GM18868 (cell line): ENCODE measurements around the gene USH1C.

Source experiments
- ATAC-seq: cut with Tn5 transposase; IDR thresholded peaks from one replicate; pipeline ENCODE4 v1.9.1; 2021; ENCODE audit warnings: mild to moderate bottlenecking, moderate library complexity; ENCODE audit not compliant: unreplicated experiment

The USH1C gene

DNA sequence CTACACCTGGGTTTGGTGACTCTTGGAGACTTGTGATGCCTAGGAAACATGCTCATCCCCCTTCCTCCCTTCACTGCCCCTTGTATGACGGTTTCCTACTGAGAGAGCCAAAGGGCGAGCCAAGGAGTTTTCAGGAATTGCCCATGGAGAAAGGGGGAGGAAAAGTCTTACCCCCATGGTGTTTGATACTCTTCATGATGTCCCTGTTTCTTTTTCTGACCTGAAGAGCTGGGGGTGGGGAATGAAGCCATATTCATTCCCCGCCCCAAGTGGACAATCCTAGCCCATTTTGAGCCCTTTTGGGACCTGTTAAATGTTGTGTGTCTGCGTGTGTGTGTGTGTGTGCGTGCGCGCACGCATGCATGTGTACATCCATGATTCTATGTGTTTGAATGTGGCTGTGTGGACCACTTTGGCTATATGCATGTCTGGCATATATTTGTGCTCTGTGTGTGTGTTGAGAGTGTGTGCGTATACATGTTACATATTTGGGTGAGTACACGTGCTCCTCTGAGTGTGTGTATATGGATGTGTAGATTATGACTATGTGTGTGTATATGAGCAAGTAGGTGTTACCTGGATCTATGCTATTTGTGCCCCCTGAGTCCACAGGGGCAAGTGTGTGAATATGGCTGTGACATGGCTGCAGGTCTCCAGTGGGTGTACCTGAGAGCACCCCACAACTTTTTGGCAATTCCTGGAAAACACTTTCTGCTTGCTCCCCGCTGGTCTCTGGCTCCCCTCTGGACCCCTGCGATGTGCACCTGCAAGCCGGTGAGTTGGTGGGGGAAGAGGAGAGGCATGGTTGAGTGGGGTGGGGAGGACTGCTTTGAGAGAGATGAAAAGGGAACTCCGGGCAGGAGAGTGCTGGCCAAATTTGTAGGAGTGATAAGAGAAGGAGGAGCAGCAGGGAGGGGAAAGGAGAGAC, 27.5 kb upstream of the USH1C start:
- ATAC-seq, result no peak

GRCh38 chr11:17570034-17570433, 25.8 kb upstream of the USH1C start:
- no peak for ATAC-seq

DNA sequence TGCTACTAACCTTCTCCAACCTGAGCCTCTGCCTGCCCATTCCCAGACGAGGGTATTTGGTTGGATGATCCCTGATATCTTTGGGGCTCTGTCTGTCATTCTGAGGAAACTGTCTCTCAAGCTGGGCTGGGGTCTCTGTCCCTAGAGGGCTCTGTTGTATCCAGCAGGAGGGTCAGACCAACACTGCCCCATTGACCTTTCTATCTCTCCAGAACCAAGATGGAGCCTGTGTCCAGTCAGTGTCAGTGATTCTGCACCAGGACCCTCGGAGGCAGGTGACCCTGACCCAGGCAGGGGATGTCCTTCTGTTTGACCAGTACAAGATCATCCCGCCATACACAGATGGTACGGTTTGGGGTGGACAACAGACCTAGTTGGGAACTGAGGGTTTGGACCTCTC, 24.7 kb upstream of the USH1C start:
- ATAC-seq, result no peak

DNA sequence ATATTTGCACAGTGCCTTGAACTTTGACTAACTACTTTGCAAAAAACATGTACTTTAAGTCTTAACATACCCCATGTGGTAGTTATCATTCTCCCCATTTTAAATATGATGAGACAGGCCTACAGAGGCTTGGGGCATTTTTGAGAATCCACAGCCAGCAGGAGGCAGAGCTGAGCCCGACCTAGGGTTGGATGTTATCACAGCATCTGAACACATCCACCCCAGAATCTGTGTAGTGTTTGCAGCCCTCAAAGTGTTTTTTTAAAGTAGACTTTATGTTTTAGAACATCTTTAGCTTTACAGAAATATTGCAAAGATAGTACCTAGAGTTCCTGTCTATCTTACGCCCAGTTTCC, 20.4 kb upstream of the USH1C start:
- ATAC-seq, result no peak

DNA sequence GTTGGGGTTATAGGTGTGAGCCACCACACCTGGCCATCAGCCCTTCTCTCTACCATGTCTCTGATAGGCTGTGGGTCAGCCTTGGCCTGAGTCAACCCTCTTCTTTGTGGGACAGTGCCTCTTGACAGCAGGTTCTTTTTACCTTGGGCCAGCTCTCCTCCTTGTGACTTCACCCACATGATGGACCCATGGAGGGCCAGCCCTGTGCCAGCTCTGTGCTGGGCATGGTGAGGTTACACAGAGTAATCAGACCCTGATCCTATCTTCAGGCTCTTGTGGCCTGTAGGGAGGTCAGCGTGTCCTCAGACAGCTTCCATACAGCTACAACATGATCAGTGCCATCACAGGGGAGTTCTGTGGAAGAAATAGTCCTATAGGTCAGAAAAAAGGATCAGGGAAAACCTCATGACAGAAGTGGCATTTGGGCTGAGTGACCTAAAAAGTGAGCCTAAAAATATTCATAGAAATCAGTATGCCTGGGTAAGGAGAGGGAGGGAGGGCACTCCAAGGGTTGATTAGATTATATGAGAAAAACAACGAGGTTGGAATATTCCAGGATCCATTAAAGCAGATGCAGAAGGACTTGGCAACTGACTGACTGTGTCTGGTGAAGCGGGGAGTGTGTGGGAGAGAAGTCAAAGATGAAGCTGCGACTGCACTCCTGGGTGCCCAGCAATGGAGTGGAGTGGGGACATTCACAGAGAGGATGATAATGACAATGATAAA, 19.9 kb upstream of the USH1C start:
- ATAC-seq, result no peak

GRCh38 chr11:17563231-17563646, 19.0 kb upstream of the USH1C start:
- no peak for ATAC-seq

GRCh38 chr11:17561526-17561925, 17.3 kb upstream of the USH1C start:
- no peak for ATAC-seq

DNA sequence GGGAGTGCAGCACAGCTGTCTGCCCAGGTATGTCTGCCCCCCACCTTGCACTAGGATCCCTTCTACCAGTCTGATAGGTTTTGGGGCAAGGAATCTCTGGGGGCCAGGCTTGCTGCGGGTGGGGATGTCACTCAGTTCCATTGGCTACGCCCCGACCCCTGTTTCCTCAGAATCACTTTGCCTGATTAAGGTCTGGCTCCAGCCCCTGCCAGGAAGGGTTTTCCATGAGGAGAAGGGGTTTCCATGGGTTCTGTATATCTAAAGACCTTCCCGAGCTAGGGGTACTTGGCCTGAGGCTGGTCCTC, 16.8 kb upstream of the USH1C start:
- ATAC-seq, result no peak

GRCh38 chr11:17560281-17561110, 16.3 kb upstream of the USH1C start:
- ATAC-seq, result no peak

DNA sequence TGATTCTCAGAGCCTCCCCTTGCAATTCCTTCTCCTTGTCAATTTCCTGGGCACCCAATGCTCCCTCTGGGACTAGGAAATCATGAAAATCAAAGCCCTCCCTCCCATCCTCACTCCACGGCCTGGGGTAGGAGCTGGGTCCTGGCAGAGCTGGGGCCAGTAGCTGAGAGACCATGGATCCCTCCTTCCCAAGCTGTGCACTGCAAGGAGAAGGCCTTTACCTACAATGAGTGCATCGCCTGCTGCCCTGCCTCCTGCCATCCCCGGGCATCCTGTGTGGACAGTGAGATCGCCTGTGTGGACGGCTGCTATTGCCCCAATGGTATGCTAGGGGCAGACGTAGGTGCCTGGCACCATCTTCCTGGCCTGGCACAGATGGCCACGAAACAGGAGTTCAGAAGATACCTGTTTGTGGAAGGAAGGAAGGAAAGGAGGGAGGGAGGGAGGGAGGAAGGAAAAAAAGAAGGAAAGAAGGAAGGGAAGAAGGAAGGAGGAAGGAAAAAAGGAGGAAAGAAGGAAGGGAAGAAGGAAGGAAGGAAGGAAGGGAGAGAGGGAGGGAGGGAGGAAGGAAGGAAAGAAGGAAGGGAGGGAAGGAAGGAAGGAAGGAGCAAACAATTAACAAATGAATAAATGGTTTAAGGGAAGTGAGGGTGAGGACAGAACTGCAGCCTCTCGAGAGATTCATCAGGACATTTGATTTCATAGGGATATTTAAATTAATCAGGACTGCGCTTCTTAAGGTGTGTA, 15.3 kb upstream of the USH1C start:
- no peak for ATAC-seq

DNA sequence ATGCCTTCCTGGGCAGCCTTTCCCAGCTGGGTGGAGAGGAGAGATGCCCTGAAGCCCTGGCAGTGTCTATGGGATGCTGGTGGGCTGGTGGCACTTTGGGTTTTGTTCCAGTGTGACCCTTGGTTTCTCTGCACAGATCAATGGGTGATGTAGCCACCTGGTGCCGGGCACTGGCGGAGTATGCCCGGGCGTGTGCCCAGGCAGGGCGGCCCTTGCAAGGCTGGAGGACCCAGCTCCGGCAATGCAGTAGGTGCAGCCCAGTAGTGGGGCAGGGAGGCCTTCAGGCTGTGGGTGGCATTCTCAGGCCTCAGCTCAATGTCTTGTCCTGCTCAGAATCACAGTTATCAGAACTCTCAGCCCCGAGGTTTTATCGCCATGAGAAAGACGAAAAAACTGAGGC, 14.7 kb upstream of the USH1C start:
- no peak for ATAC-seq

- no peak for ATAC-seq
These were observed 14.0 kb upstream of the USH1C start for GRCh38 chr11:17558025-17558780.

- ATAC-seq, result no peak
These were observed 12.8 kb upstream of the USH1C start for GRCh38 chr11:17556999-17557398.

GRCh38 chr11:17554487-17554886, 10.3 kb upstream of the USH1C start:
- ATAC-seq, result no peak

DNA sequence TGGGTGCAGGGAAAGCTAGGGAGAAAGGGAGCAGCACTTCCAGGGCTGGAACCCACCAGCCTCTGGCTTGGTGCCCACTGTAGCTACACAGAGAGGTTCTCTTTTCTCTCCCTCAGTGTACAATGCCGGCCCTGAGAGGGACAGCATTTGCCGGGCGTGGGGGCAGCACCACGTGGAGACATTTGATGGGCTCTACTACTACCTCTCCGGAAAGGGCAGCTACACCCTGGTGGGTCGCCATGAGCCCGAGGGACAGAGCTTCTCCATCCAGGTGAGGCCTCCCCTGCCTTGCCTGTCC, 9.0 kb upstream of the USH1C start:
- ATAC-seq, result no peak

DNA sequence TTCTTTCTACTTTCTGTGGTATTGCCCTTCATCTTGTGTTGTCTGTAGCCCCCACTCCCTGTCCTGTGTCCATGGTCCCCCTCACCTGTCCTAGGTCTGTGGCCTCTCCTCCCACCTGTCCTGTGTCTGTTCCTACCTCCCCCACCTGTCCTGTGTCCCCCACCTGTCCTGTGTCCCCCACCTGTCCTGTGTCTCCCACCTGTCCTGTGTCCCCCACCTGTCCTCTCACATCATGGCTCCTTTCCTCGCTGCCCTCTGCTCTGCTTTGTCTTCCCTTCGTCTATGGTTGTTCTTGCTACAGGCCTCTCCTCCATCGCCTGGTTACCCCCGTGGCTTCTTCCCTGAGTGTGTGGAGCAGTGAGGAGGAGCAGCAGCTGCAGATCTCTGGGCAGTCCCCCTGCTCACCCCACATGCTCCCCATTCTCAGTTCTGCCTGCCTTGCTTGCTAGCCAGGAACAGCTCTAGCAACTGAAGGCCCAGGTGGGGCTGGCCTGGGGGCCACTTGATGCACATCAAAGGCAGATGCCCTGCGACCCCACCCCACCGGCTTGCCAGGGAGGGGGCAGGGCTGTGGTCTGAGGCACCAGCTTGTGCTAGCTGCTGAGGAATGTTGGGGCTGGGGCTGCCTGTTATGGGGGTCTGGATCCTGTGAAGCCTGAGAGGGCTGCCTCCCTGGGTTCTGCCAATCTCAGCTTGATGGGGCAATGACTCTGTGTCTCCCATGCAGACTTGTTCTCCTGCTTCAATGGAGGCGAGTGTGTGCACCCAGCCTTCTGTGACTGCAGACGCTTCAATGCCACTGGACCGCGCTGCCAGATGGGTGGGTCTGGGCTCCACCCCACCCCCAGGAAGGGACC, 8.4 kb upstream of the USH1C start:
- ATAC-seq, result no peak

DNA sequence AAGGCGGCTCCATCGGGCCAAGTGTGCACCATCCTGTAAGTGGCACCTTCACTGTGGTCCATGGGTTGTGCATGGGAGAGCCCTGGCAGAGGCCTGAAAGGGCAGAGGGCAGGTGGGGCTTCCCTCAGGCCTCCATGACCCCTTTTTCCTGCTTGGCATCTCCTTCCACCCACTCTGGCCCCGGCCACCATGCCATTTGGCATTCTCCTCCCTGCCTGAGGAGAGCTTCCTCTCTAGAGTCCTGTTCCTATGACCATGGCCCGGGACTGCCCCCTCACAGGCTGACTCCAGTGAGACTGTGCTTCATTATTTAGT, 7.8 kb upstream of the USH1C start:
- ATAC-seq, result no peak

DNA sequence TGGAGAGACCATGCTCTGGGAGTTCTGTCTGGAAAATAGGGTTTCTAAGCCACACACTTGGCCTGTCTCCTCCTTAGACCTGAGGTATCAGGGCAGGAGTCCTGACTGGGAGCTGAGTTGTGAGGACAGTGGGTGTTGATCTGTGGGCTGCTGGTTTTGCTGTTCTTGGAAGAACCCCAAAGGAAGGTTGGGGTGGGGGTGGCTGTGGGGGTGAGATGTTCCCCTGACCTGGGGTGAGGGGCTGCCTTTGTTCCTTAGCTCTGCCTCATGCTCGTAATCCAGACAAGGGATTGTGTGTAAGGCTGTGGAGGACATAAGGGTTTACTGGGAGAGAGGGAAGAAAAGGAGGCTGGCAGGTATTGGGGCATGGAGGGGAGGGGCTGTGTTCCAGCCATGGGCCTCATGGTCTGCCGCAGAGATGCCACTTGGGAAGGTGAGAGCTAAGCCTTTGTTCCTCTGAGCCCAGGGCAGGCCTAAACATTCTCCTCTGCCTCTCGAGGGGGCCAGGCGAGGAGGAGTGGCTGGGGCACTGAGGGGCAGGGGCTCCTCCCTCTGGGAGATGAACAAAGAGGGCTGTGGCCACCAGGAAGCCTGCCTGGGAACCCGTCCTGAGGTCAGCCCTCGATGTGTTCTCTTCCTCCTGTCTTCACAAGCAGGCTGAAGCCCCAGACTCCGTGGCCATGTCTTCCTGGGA, 7.3 kb upstream of the USH1C start:
- ATAC-seq, result no peak
